Suprapubic skin (tissue), 4 donors: ENCODE measurements around the gene SLC26A9. TPM values are rescaled to one million over a fixed set of nuclear protein-coding genes. Genes with fewer than 3 reads are reported as not detected.

ENCODE experiments used
- DNase-seq, 2 donors: peaks; one replicate each; pipeline ENCODE4 v3.0.0-alpha.2; 2019; ENCODE audit warnings: low spot score in 2 of 2
- H3K27ac ChIP-seq: fragments of 200-600 bp; sonication (generic); one replicate; pipeline ENCODE4 v1.5.1; 2019
- H3K27me3 ChIP-seq: fragments of 200-600 bp; sonication (generic); one replicate; pipeline ENCODE4 v1.5.1; 2019
- H3K36me3 ChIP-seq: fragments of 200-600 bp; sonication (generic); one replicate; pipeline ENCODE4 v1.5.1; 2019
- H3K4me1 ChIP-seq: fragments of 200-600 bp; sonication (generic); one replicate; pipeline ENCODE4 v1.5.1; 2019
- H3K4me3 ChIP-seq: fragments of 200-600 bp; sonication (generic); one replicate; pipeline ENCODE4 v1.5.1; 2019; ENCODE audit warnings: mild to moderate bottlenecking
- H3K9me3 ChIP-seq: fragments of 200-600 bp; sonication (generic); one replicate; pipeline ENCODE4 v1.5.1; 2019
- EP300 ChIP-seq: sonication (generic); formaldehyde crosslinking; IDR thresholded peaks from one replicate; pipeline ENCODE4 v1.6.1; 2017; ENCODE audit warnings: antibody characterized with exemption
- POLR2A ChIP-seq, 2 donors: fragments of 450-650 bp; IDR thresholded peaks; one replicate each; pipeline ENCODE4 v1.6.1; 2017; ENCODE audit warnings: antibody characterized with exemption in 2 of 2, mild to moderate bottlenecking in 2 of 2, moderate library complexity in 2 of 2
- POLR2AphosphoS5 ChIP-seq, 3 donors: sonication (generic); formaldehyde crosslinking; IDR thresholded peaks; one replicate each; pipeline ENCODE4 v1.6.1; 2017; ENCODE audit warnings: antibody characterized with exemption in 3 of 3
- WGBS: methylation state at CpG from one replicate; pipeline ENCODE4 v1.1.5; 2018; 5-methylcytosine and 5-hydroxymethylcytosine counted together
- total RNA-seq, 4 donors: library from RNA; depleted of rRNA; stranded (reverse); fragments of >200 nt; gene quantifications; one replicate each; pipeline ENCODE4 v1.1.0, GENCODE V29; 2016
- TF ChIP-seq, protein P1 (sequence below), 2 donors: fragments of 200-600 bp in 1 of 2; fragments of 450-650 bp in 1 of 2; sonication (generic) in 1 of 2; IDR thresholded peaks; one replicate each; pipeline ENCODE4 v1.5.1; 2016 to 2019; ENCODE audit warnings: antibody characterized with exemption in 2 of 2, mild to moderate bottlenecking in 1 of 2, moderate library complexity in 1 of 2

Gene SLC26A9
- total RNA-seq, 4 donors from 2014 or later, result 5.7 to 7.2 (median 6.6) TPM

DNA sequence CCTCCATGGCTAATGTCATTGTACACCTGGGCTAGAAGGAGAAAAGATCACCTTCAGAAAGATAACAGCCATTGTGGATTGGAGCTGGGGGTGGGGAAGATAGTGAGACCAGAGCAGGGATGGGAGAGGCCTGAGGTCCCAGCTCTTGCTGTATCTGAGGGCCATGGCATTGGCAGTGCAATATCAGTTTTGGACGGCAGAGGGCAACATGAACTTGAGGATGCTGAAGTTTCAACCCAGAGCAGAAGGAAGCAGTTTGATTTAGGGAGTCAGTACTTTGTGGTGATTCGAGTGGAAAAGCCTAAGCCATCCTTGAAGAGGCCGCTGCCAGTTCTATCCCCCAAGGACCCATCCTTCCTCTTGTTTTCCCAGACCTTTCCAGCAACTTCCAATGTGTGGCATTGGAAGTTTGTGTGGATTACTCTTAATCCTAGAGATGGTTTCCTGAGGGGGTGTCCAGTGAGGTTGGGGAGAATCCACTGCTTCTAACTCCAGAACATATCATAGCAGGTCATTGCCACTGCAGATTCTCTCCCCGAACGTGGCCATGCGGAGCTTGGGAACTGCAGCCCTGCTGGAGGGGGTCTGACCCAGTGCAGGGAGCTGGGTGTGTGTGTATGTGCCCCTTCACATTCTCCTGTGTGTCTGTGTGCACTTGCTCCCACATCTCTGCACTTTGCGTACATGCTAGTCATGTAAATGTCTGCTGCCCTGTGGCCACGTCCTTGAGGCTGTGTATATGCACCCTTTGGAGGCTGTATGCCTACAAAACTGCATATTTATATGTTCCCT is 24.1 kb downstream of the SLC26A9 start:
- H3K27me3 ChIP-seq, result no peaks in the 10 kb centered on the region
- DNase-seq, result peak; percentile 80 to 84
- TF ChIP-seq EP300 (no peak), POLR2A (IDR thresholded peaks at IDR 0.05) (no peak)
- TF ChIP-seq, protein P1, sequence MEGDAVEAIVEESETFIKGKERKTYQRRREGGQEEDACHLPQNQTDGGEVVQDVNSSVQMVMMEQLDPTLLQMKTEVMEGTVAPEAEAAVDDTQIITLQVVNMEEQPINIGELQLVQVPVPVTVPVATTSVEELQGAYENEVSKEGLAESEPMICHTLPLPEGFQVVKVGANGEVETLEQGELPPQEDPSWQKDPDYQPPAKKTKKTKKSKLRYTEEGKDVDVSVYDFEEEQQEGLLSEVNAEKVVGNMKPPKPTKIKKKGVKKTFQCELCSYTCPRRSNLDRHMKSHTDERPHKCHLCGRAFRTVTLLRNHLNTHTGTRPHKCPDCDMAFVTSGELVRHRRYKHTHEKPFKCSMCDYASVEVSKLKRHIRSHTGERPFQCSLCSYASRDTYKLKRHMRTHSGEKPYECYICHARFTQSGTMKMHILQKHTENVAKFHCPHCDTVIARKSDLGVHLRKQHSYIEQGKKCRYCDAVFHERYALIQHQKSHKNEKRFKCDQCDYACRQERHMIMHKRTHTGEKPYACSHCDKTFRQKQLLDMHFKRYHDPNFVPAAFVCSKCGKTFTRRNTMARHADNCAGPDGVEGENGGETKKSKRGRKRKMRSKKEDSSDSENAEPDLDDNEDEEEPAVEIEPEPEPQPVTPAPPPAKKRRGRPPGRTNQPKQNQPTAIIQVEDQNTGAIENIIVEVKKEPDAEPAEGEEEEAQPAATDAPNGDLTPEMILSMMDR (IDR thresholded peaks at IDR 0.05), result peak; percentile 84 to 90
- H3K27ac ChIP-seq, result no peak overlapping the region
- H3K36me3 ChIP-seq, result no peaks in the 10 kb centered on the region
- 50% methylated on average over 6 of the region's 8 CpGs for WGBS
- no peak overlapping the region for H3K4me3 ChIP-seq
- H3K9me3 ChIP-seq, result no peaks in the 10 kb centered on the region
- peaks cover 2% of the 10 kb centered on the region for H3K4me1 ChIP-seq

DNA sequence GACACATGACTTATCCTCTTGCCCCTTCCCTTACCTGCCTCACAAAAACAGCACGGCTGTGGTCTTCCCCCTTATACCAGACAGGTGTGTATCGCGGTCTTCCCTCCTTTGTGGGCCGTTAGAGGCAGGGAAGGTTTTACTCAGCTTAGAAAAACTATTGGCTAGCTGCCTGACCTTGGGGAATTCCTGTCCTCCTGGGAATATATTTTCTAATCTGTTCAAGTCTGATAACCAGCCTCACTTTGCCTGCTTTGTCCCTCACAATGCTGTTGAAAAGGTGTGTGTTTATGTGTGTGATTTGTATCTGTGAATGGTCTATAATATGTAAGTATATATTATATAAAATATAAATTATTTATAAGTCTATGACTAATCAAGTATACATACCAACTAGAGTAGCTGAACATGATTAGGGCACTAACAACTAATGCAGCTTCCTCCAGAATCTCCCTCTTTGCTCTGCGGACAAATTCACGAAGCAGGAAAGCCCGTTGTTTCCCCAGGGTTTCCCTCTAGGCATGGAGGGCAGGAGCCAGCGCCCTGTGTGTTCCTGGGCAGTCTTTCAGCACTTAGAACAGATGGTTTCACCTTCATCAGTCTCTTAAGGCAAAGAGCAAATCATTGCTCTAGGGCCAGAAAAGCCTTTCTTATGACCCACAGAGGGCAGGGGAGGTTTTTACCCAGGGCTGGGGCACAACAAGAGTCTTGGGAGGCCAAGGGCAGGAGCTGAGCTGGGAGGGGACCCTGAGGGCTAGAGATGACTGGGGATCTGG is 25.6 kb downstream of the SLC26A9 start:
- peak in 1 of 2 donors; percentile 74 for DNase-seq
- Histone ChIP-seq H3K4me1 (peaks cover 2% of the 10 kb centered on the region), H3K9me3 (no peaks in the 10 kb centered on the region), H3K4me3 (no peak overlapping the region), H3K27me3 (no peaks in the 10 kb centered on the region), H3K36me3 (no peaks in the 10 kb centered on the region), H3K27ac (no peak overlapping the region)
- 41% methylated on average over 7 of the region's 8 CpGs for WGBS
- TF ChIP-seq, protein P1 (IDR thresholded peaks at IDR 0.05), result no peak

DNA sequence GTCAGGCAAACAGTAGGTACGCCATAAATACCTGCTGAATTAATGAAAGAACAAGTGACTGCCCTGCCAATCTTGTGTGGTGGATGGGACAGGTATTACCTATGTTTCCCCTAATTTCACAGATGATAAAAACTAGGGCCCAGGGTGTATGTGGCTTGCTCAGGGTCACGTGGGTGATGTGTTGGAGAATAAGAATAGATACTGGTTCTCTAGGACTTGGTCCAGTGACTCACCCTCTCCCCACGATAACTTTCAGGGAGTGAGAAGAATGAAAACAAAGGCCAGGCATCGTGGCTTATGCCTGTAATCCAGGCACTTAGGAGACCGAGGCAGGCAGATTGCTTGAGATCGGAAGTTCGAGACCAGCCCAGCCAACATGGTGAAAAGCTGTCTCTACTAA is 26.7 kb downstream of the SLC26A9 start:
- Histone ChIP-seq H3K9me3 (no peaks in the 10 kb centered on the region), H3K27me3 (no peaks in the 10 kb centered on the region), H3K4me3 (no peak overlapping the region), H3K36me3 (no peaks in the 10 kb centered on the region), H3K4me1 (peaks cover 2% of the 10 kb centered on the region), H3K27ac (no peak overlapping the region)
- no peak for DNase-seq
- WGBS, result 84% methylated on average over 7 of the region's 7 CpGs
- no peak for TF ChIP-seq POLR2A (IDR thresholded peaks at IDR 0.05)
- no peak for TF ChIP-seq EP300
- TF ChIP-seq POLR2AphosphoS5 (IDR thresholded peaks at IDR 0.05), result no peak
- TF ChIP-seq, protein P1 (IDR thresholded peaks at IDR 0.05), result no peak

DNA sequence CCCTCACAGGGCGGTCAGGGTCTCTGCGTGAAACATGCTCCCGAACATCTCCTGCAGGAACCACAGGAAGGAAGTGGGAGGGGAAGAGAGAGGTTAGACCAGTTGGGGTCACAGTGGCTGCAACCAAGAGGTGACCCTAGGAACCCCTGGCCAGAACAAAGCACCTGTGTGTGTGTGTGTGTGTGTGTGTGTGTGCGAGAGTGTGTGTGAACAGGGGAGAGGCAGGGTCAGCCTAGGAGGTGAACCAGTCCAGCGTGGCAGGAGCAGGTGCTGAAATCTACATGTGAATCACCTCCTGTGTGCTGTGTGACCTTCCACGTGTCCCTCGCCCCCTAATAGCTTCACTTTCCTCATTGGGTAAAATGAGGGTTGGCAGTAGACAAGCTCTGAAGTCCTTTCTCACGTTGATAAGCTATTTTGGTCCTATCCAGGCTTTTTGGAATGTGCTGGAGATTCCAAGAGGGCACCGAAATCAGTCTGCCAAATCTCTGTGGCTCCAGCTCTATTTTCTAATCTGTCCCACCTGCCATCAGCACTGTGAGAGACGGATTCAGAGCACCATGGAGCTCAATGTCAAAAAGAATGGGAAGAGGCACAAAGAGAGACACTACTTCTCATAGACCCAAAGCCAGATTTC is 27.8 kb downstream of the SLC26A9 start:
- no peaks in the 10 kb centered on the region for H3K27me3 ChIP-seq
- H3K36me3 ChIP-seq, result no peaks in the 10 kb centered on the region
- no peak for TF ChIP-seq POLR2A (IDR thresholded peaks at IDR 0.05)
- TF ChIP-seq, protein P1 (IDR thresholded peaks at IDR 0.05), result no peak
- no peak for TF ChIP-seq POLR2AphosphoS5 (IDR thresholded peaks at IDR 0.05)
- TF ChIP-seq EP300, result no peak
- H3K4me3 ChIP-seq, result no peak overlapping the region
- 75% methylated on average over 10 of the region's 10 CpGs for WGBS
- H3K4me1 ChIP-seq, result peaks cover 2% of the 10 kb centered on the region
- no peak for DNase-seq
- no peaks in the 10 kb centered on the region for H3K9me3 ChIP-seq
- H3K27ac ChIP-seq, result no peak overlapping the region

DNA sequence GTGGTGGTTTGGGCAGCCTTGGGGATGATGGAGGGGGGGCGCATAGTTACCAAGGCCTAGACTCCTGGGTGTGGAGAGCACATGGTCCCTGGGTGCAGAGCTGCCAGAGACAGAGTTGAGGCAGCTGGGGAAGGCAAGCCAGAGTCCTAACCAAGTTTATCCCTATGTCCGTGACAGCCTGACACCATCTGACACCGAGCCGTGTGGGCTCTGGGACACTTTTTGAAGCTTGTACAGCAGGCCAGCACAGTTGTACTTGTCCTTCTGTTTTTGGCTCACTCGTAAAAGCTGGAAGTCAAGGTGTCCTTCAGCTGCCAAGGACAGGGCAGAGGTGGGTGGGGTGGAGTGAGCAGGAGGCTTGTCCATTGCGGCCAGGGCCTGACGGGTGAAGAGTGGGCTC is 28.5 kb downstream of the SLC26A9 start:
- Histone ChIP-seq H3K4me3 (no peak overlapping the region), H3K4me1 (peaks cover 2% of the 10 kb centered on the region), H3K27me3 (no peaks in the 10 kb centered on the region), H3K9me3 (no peaks in the 10 kb centered on the region), H3K27ac (no peak overlapping the region), H3K36me3 (no peaks in the 10 kb centered on the region)
- no CpG with 5 or more reads among the region's 7 CpGs for WGBS
- TF ChIP-seq EP300, result no peak
- TF ChIP-seq, protein P1 (IDR thresholded peaks at IDR 0.05), result no peak
- TF ChIP-seq POLR2A (IDR thresholded peaks at IDR 0.05), result no peak
- TF ChIP-seq POLR2AphosphoS5 (IDR thresholded peaks at IDR 0.05), result no peak
- no peak for DNase-seq
